HEK293 (cell line): Measurements from ENCODE around the gene CTBP2.

Experiments used
- CTCF ChIA-PET: fragments of 350-600 bp; formaldehyde crosslinking; extraction: SDS; loops from one replicate; lab custom pipeline; 2021; ENCODE audit warnings: antibody characterized with exemption; lab: Yijun Ruan, JAX
- POLR2A ChIA-PET: fragments of 300-600 bp; formaldehyde crosslinking; extraction: SDS; loops from one replicate; lab custom pipeline; 2020; ENCODE audit warnings: antibody characterized with exemption, inconsistent platforms; lab: Yijun Ruan, JAX
- H3K27ac ChIP-seq: fragments of 200-500 bp; sonication (Bioruptor generic); 2 replicates; pipeline ENCODE4 v1.5.1; 2014; ENCODE audit warnings: low read depth, low read length, control low read depth, inconsistent platforms; ENCODE audit errors: extremely low read depth
- H3K36me3 ChIP-seq, 2 experiments: fragments of 200-500 bp in 1 of 2; sonication (Bioruptor generic) in 1 of 2; 1 replicate in 1 of 2; 2 replicates in 1 of 2; pipeline ENCODE4 v1.5.1; 2014 to 2017; ENCODE audit warnings: inconsistent platforms in 2 of 2, low read length in 2 of 2; ENCODE audit not compliant: control insufficient read depth in 2 of 2, insufficient read depth in 1 of 2
- H3K4me1 ChIP-seq: fragments of 200-500 bp; sonication (Bioruptor generic); 2 replicates; pipeline ENCODE4 v1.5.1; 2014; ENCODE audit warnings: mild to moderate bottlenecking, low read length, inconsistent platforms; ENCODE audit not compliant: control insufficient read depth, insufficient read depth
- H3K4me3 ChIP-seq: 2 replicates; pipeline ENCODE4 v1.5.1; 2011; ENCODE audit warnings: low read depth, mild to moderate bottlenecking, control low read depth, low read length, moderate library complexity
- H3K9me3 ChIP-seq: fragments of 200-500 bp; sonication (Bioruptor generic); 2 replicates; pipeline ENCODE4 v1.5.1; 2014; ENCODE audit warnings: low read depth, low read length, inconsistent platforms; ENCODE audit not compliant: control insufficient read depth, insufficient read depth
- BCL11B ChIP-seq: fragments of 450-650 bp; formaldehyde crosslinking; IDR thresholded peaks from 2 replicates; pipeline ENCODE4 v1.5.1; 2016; ENCODE audit warnings: low read depth, missing biosample characterization, missing genetic modification characterization
- FEZF1 ChIP-seq: fragments of 450-650 bp; formaldehyde crosslinking; IDR thresholded peaks from 2 replicates; pipeline ENCODE4 v1.5.1; 2016; ENCODE audit warnings: missing biosample characterization, missing genetic modification characterization
- KLF9 ChIP-seq: fragments of 450-650 bp; formaldehyde crosslinking; IDR thresholded peaks from 2 replicates; pipeline ENCODE4 v1.5.1; 2016; ENCODE audit warnings: missing biosample characterization, missing genetic modification characterization, low read depth
- PRDM10 ChIP-seq: fragments of 450-650 bp; formaldehyde crosslinking; IDR thresholded peaks from 2 replicates; pipeline ENCODE4 v1.5.1; 2016; ENCODE audit warnings: missing biosample characterization, missing genetic modification characterization
- PRDM4 ChIP-seq: fragments of 450-650 bp; formaldehyde crosslinking; IDR thresholded peaks from 2 replicates; pipeline ENCODE4 v1.5.1; 2017; ENCODE audit warnings: missing biosample characterization, missing genetic modification characterization
- PRDM6 ChIP-seq: fragments of 450-650 bp; formaldehyde crosslinking; IDR thresholded peaks from 2 replicates; pipeline ENCODE4 v1.5.1; 2017; ENCODE audit warnings: missing biosample characterization, missing genetic modification characterization
- ZBTB8A ChIP-seq: fragments of 450-650 bp; formaldehyde crosslinking; IDR thresholded peaks from 2 replicates; pipeline ENCODE4 v1.5.1; 2016; ENCODE audit warnings: missing biosample characterization, missing genetic modification characterization
- ZNF174 ChIP-seq: fragments of 450-650 bp; formaldehyde crosslinking; IDR thresholded peaks from 2 replicates; pipeline ENCODE4 v1.5.0; 2017; ENCODE audit warnings: missing biosample characterization, mild to moderate bottlenecking, missing genetic modification characterization
- ZNF426 ChIP-seq: fragments of 450-650 bp; formaldehyde crosslinking; IDR thresholded peaks from 2 replicates; pipeline ENCODE4 v1.5.1; 2017; ENCODE audit warnings: missing biosample characterization, missing genetic modification characterization, mild to moderate bottlenecking, inconsistent platforms, moderate library complexity
- ZNF488 ChIP-seq: fragments of 450-650 bp; formaldehyde crosslinking; IDR thresholded peaks from 2 replicates; pipeline ENCODE4 v1.5.1; 2016; ENCODE audit warnings: missing biosample characterization, missing genetic modification characterization
- ZNF510 ChIP-seq: fragments of 450-650 bp; formaldehyde crosslinking; IDR thresholded peaks from 2 replicates; pipeline ENCODE4 v1.5.1; 2018; ENCODE audit warnings: mild to moderate bottlenecking, missing genetic modification characterization, missing biosample characterization; ENCODE audit not compliant: insufficient replicate concordance
- TF ChIP-seq, protein P1 (sequence below): fragments of 450-650 bp; formaldehyde crosslinking; IDR thresholded peaks from 2 replicates; pipeline ENCODE4 v1.5.1; 2016; ENCODE audit warnings: missing biosample characterization, missing genetic modification characterization
- TF ChIP-seq, protein P2 (sequence below): fragments of 450-650 bp; formaldehyde crosslinking; IDR thresholded peaks from 2 replicates; pipeline ENCODE4 v1.5.1; 2016; ENCODE audit warnings: missing biosample characterization, missing genetic modification characterization
- TF ChIP-seq, protein P3 (sequence below): fragments of 450-650 bp; formaldehyde crosslinking; IDR thresholded peaks from 2 replicates; pipeline ENCODE4 v1.5.1; 2016; ENCODE audit warnings: missing biosample characterization, missing genetic modification characterization

Gene CTBP2

DNA sequence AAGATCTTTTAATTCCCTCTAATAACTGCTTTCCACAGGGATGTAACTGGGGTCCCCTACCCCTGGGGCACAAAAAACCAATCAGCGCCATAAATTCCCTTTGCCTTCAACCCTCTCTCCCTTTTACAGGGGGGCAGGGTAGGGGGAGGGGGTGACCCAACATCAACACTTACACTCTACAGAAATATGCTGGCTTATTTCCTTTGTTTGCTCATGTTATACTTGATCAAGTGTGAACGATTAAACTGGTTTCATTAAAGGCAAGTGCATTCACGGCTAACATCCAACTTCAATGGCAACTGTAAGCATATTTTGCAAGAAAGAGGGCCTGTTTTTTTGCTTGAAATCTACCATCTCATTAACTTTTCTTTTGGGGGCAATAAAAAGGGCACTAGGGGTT is 2.9 kb downstream of the CTBP2 start (continued):
- TF ChIP-seq ZNF174 (no peak), PRDM6 (peak; percentile 58; the same call in 1 of the 2 replicates)

GRCh38 chr10:125156739-125157480 is 3.5 kb downstream of the CTBP2 start:
- Histone ChIP-seq H3K9me3 (no peaks in the 10 kb centered on the region), H3K4me1 (peaks cover 49% of the 10 kb centered on the region), H3K4me3 (peak overlapping the region; percentile 82), H3K36me3 (peaks cover 0 to 3% of the 10 kb centered on the region in 2 experiments; a peak in 1 of 3 replicates), H3K27ac (no peak overlapping the region; the same call in 1 of the 2 replicates)
- TF ChIP-seq, protein P1, sequence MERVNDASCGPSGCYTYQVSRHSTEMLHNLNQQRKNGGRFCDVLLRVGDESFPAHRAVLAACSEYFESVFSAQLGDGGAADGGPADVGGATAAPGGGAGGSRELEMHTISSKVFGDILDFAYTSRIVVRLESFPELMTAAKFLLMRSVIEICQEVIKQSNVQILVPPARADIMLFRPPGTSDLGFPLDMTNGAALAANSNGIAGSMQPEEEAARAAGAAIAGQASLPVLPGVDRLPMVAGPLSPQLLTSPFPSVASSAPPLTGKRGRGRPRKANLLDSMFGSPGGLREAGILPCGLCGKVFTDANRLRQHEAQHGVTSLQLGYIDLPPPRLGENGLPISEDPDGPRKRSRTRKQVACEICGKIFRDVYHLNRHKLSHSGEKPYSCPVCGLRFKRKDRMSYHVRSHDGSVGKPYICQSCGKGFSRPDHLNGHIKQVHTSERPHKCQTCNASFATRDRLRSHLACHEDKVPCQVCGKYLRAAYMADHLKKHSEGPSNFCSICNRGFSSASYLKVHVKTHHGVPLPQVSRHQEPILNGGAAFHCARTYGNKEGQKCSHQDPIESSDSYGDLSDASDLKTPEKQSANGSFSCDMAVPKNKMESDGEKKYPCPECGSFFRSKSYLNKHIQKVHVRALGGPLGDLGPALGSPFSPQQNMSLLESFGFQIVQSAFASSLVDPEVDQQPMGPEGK (tag by site-specific recombination) = no peak; the same call in 1 of the 2 replicates
- TF ChIP-seq BCL11B (tag by site-specific recombination) (no peak), ZBTB8A (tag by site-specific recombination) (no peak), FEZF1 (tag by site-specific recombination) (peak; percentile 46), PRDM10 (tag by site-specific recombination) (peak; percentile 35; the same call in 1 of the 2 replicates), ZNF488 (tag by site-specific recombination) (no peak), KLF9 (tag by site-specific recombination) (no peak), PRDM4 (tag by site-specific recombination) (peak; percentile 72), ZNF426 (tag by site-specific recombination) (no peak), ZNF510 (no peak)
- TF ChIP-seq, protein P2, sequence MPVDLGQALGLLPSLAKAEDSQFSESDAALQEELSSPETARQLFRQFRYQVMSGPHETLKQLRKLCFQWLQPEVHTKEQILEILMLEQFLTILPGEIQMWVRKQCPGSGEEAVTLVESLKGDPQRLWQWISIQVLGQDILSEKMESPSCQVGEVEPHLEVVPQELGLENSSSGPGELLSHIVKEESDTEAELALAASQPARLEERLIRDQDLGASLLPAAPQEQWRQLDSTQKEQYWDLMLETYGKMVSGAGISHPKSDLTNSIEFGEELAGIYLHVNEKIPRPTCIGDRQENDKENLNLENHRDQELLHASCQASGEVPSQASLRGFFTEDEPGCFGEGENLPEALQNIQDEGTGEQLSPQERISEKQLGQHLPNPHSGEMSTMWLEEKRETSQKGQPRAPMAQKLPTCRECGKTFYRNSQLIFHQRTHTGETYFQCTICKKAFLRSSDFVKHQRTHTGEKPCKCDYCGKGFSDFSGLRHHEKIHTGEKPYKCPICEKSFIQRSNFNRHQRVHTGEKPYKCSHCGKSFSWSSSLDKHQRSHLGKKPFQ (tag by site-specific recombination) = no peak
- TF ChIP-seq, protein P3, sequence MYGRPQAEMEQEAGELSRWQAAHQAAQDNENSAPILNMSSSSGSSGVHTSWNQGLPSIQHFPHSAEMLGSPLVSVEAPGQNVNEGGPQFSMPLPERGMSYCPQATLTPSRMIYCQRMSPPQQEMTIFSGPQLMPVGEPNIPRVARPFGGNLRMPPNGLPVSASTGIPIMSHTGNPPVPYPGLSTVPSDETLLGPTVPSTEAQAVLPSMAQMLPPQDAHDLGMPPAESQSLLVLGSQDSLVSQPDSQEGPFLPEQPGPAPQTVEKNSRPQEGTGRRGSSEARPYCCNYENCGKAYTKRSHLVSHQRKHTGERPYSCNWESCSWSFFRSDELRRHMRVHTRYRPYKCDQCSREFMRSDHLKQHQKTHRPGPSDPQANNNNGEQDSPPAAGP (tag by site-specific recombination) = no peak
- POLR2A ChIA-PET = no interaction called here
- CTCF ChIA-PET = interaction anchor here (0.6 to 0.7 kb wide), 2 partner anchors 24 to 109 kb away, joined by 3 to 4 read pairs; no protein-coding TSS in a partner anchor
